GM12878 (cell line): ENCODE data around the gene BZW1. TPM values are rescaled to one million over a fixed set of nuclear protein-coding genes. Genes with fewer than 3 reads are reported as not detected.

Experiments used
- ATAC-seq: fragments of 200-7000 bp; cut with Tn5 transposase; 3 replicates; pipeline ENCODE4 v1.9.1; 2020; ENCODE audit warnings: mild to moderate bottlenecking, moderate library complexity
- BruUV-seq: library from RNA; stranded (reverse); fragments of 400-500 nt; replicated peaks from 2 replicates; lab custom pipeline; 2021; lab: Mats Ljungman, UMichigan
- CTCF ChIA-PET: fragments of 300-600 bp; sonication (Branson Sonifier 250); formaldehyde crosslinking; extraction: SDS; loops from one replicate; lab custom pipeline; 2021; ENCODE audit warnings: inconsistent platforms; lab: Yijun Ruan, JAX
- POLR2A ChIA-PET: fragments of 350-600 bp; formaldehyde crosslinking; extraction: SDS; loops from one replicate; lab custom pipeline; 2021; ENCODE audit warnings: inconsistent platforms; lab: Charles Lee
- RAD21 ChIA-PET: fragments of 300-600 bp; sonication (Branson Sonifier 250); formaldehyde crosslinking; loops from one replicate; lab custom pipeline; 2023; ENCODE audit warnings: antibody characterized with exemption; ENCODE audit not compliant: unreplicated experiment; lab: Charles Lee
- SMC1A ChIA-PET: fragments of 300-600 bp; sonication (Branson Sonifier 250); formaldehyde crosslinking; loops from one replicate; lab custom pipeline; 2023; ENCODE audit not compliant: unreplicated experiment, uncharacterized antibody; lab: Charles Lee
- DNase-seq: peaks from one replicate; pipeline ENCODE4 v3.0.0-alpha.2; 2011; ENCODE audit warnings: low read depth, low spot score
- FAIRE-seq: peaks from 3 replicates; lab custom pipeline; 2011; peaks lifted over from hg19 to GRCh38; lab: Jason Lieb, UNC
- H2AFZ ChIP-seq: 2 replicates; pipeline ENCODE4 v1.6.0; 2011; ENCODE audit warnings: low read depth, low read length, control low read depth; ENCODE audit not compliant: control insufficient read depth
- H3K27ac ChIP-seq: 2 replicates; pipeline ENCODE4 v1.5.1; 2011; ENCODE audit warnings: control low read depth; ENCODE audit not compliant: control insufficient read depth, insufficient read depth
- H3K27me3 ChIP-seq, 2 experiments: replicated peaks in 1 of 2; 2 replicates each; pipeline versions ENCODE4 v1.6.0 to v1.6.1; 2011; ENCODE audit warnings: low read length in 1 of 2; ENCODE audit not compliant: control insufficient read depth in 2 of 2, insufficient read depth in 2 of 2
- H3K36me3 ChIP-seq, 2 experiments: 2 replicates each; pipeline ENCODE4 v1.5.1; 2011; ENCODE audit warnings: low read length in 1 of 2; ENCODE audit not compliant: control insufficient read depth in 2 of 2, insufficient read depth in 2 of 2
- H3K4me1 ChIP-seq: 2 replicates; pipeline ENCODE4 v1.6.1; 2011; ENCODE audit warnings: mild to moderate bottlenecking, low read length, moderate library complexity, mixed read lengths; ENCODE audit not compliant: control insufficient read depth, insufficient read depth
- H3K4me2 ChIP-seq: 2 replicates; pipeline ENCODE4 v1.6.0; 2011; ENCODE audit warnings: control low read depth; ENCODE audit not compliant: control insufficient read depth, insufficient read depth
- H3K4me3 ChIP-seq: fragments of 200-600 bp; sonication (generic); 2 replicates; pipeline ENCODE4 v1.5.1; 2016
- H3K79me2 ChIP-seq: 2 replicates; pipeline ENCODE4 v1.6.0; 2011; ENCODE audit warnings: low read length; ENCODE audit not compliant: control insufficient read depth, insufficient read depth
- H3K9ac ChIP-seq: 2 replicates; pipeline ENCODE4 v1.8.0; 2011; ENCODE audit warnings: low read length, control low read depth, mixed read lengths; ENCODE audit not compliant: control insufficient read depth, insufficient read depth
- H3K9me3 ChIP-seq: replicated peaks from 3 replicates; pipeline ENCODE4 v1.5.1; 2011; ENCODE audit warnings: mild to moderate bottlenecking, low read length; ENCODE audit not compliant: control insufficient read depth, insufficient read depth
- H4K20me1 ChIP-seq: 2 replicates; pipeline ENCODE4 v1.6.0; 2011; ENCODE audit not compliant: control insufficient read depth, insufficient read depth
- BACH1 ChIP-seq: fragments of 450-650 bp; IDR thresholded peaks from 2 replicates; pipeline ENCODE4 v1.6.1; 2017; ENCODE audit warnings: mild to moderate bottlenecking, borderline replicate concordance
- CREB1 ChIP-seq: IDR thresholded peaks from 2 replicates; pipeline ENCODE4 v1.6.1; 2012; ENCODE audit warnings: low read depth, mild to moderate bottlenecking, inconsistent platforms
- EZH2 ChIP-seq: IDR thresholded peaks from 2 replicates; pipeline ENCODE4 v1.6.1; 2012; ENCODE audit warnings: low read depth, mild to moderate bottlenecking, control low read depth, inconsistent platforms, low read length, borderline replicate concordance; ENCODE audit not compliant: control insufficient read depth
- GABPA ChIP-seq: IDR thresholded peaks from 2 replicates; pipeline ENCODE4 v1.6.1; 2014; ENCODE audit warnings: antibody characterized with exemption, low read depth, mild to moderate bottlenecking, inconsistent platforms
- HDAC2 ChIP-seq: fragments of 200-600 bp; sonication (generic); IDR thresholded peaks from 2 replicates; pipeline ENCODE4 v1.6.1; 2017
- KDM1A ChIP-seq: fragments of 200-600 bp; sonication (generic); IDR thresholded peaks from 2 replicates; pipeline ENCODE4 v1.6.1; 2016; ENCODE audit warnings: borderline replicate concordance
- MYC ChIP-seq: IDR thresholded peaks from 2 replicates; pipeline ENCODE4 v1.6.1; 2011; ENCODE audit warnings: mild to moderate bottlenecking, low read length, moderate library complexity, inconsistent platforms; ENCODE audit not compliant: insufficient read depth, insufficient replicate concordance, insufficient read length, severe bottlenecking
- NBN ChIP-seq: fragments of 450-650 bp; IDR thresholded peaks from 2 replicates; pipeline ENCODE4 v1.6.1; 2016
- WGBS: methylation state at CpG from one replicate; pipeline ENCODE4 v1.1.6; 2016; ENCODE audit warnings: low lambda C conversion rate; ENCODE audit not compliant: insufficient replicate concordance, insufficient coverage; ENCODE audit errors: missing lambda C conversion rate; 5-methylcytosine and 5-hydroxymethylcytosine counted together
- in situ Hi-C: fragments of 300-500 bp; cut with MboI; formaldehyde crosslinking; loops from 9 replicates; pipeline ENCODE4 v1.14.3; 2018; ENCODE audit warnings: mixed read lengths
- intact Hi-C: fragments of 100-400 bp; cut with micrococcal nuclease; formaldehyde crosslinking; loops from one replicate; pipeline ENCODE4 v1.14.2; 2022; ENCODE audit not compliant: unreplicated experiment
- polyA plus RNA-seq, 11 experiments: library from polyadenylated mRNA; depleted of rRNA in 4 of 11; unstranded in 6 of 11; stranded (reverse) in 5 of 11; fragments of >200 nt; fragmentation: Nextera tagmentation in 4 of 11; fragmentation: Illumina TruSeq in 1 of 11; extraction: Ambion mirVana in 4 of 11; extraction: Trizol in 1 of 11; gene quantifications; 1 replicate in 1 of 11; 2 replicates in 10 of 11; pipeline versions ENCODE4 v1.2.1 to v1.2.3, GENCODE V29; 2011 to 2016; ENCODE audit warnings: inconsistent platforms in 2 of 11, missing spikeins in 2 of 11, low read depth in 1 of 11
- total RNA-seq, 4 experiments: library from RNA; depleted of rRNA in 3 of 4; stranded (reverse); fragments of >200 nt in 3 of 4; fragmentation: Illumina TruSeq in 1 of 4; extraction: Trizol in 1 of 4; gene quantifications; 2 replicates each; pipeline versions ENCODE4 v1.2.1 to v1.2.3, GENCODE V29; 2013 to 2021
- TF ChIP-seq, protein P1 (sequence below): fragments of 150-350 bp; IDR thresholded peaks from 2 replicates; pipeline ENCODE4 v1.6.1; 2014; ENCODE audit warnings: mild to moderate bottlenecking, low read depth, low read length
- TF ChIP-seq, protein P2 (sequence below): IDR thresholded peaks from 2 replicates; pipeline ENCODE4 v1.6.1; 2012; ENCODE audit warnings: improper control_type of control experiment, low read depth, low read length; ENCODE audit not compliant: insufficient replicate concordance
- TF ChIP-seq, protein P3 (sequence below): fragments of 450-650 bp; IDR thresholded peaks from 2 replicates; pipeline ENCODE4 v1.6.1; 2017; ENCODE audit warnings: mild to moderate bottlenecking, moderate library complexity

The BZW1 gene
- total and polyA plus RNA-seq, 10 of the 15 experiments (the other 5 are each of a cell fraction or from before 2014, with no cell fraction given): 186 to 349 (median 269) TPM

DNA sequence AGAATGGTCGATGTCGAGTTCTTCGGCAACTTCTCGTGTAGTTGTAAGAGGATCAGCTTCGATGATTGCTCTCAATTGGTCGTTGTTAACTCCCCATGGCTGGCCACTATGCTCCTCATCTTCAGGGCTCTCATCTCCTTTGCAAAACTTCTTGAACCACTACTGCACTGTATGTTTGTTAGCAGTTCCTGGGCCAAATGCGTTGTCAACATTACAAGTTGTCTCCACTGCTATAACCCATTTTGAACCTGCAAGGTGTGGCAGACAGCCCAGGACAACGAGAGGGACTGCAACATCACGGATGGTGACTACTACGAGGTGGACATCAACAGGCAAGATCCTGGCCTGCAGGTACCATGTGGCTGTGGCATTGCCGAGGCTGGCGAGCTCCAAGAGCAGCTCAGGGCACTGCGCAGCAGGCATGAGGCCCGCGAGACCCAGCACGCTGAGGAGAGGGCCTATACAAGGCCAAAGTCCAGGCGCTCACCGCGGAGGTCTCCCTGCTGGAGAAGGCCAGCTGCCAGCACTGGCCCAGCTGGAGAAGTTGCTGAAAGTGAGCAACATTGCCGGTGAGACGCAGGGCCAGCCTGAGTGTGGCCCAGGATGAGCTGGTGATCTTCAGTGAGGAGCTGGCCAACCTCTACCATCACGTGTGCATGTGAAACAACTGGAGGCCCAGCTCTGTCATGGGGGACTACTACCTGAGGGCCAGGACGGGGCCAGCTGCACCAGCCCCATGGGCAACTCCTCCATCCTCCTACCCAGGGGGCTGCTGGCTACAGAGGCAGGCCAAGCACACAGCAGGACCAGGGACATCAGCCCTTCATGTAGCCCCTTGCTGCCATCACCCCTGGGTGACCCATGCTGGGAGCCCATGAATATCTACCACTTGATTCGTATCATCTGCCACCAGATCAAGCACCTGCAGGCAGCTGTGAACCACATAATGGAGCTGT is 32.6 kb downstream of the BZW1 start:
- ChIA-PET SMC1A (interaction anchor here (0.5 to 1.3 kb wide), 2 partner anchors 9 to 168 kb away, joined by 3 to 4 read pairs; no protein-coding TSS in a partner anchor), POLR2A (no interaction called here), CTCF (interaction anchor here (0.6 kb wide), 1 partner anchor 13 kb away, joined by 4 read pairs; no protein-coding TSS in a partner anchor), RAD21 (interaction anchor here (0.7 to 1.3 kb wide), 2 partner anchors 61 to 225 kb away, joined by 3 read pairs; no protein-coding TSS in a partner anchor)
- 61% methylated on average over 24 of the region's 24 CpGs for WGBS
- no peaks in the 10 kb centered on the region for H3K36me3 ChIP-seq
- H3K4me2 ChIP-seq: no peak overlapping the region
- in situ Hi-C loops (no loop called here), intact Hi-C loops (no loop called here)
- no peaks in the 10 kb centered on the region for H3K4me1 ChIP-seq
- H3K79me2 ChIP-seq: no peaks in the 10 kb centered on the region
- ATAC-seq (no peak), FAIRE-seq (no peak), DNase-seq (no peak)
- no peak overlapping the region for H3K9ac ChIP-seq
- H2AFZ ChIP-seq: no peak overlapping the region
- no peak overlapping the region for H3K4me3 ChIP-seq
- H3K9me3 ChIP-seq: no peaks in the 10 kb centered on the region
- no peaks in the 10 kb centered on the region for H4K20me1 ChIP-seq
- no peaks in the 10 kb centered on the region for H3K27me3 ChIP-seq
- no TSS peak for BruUV-seq
- H3K27ac ChIP-seq: no peak overlapping the region
- TF ChIP-seq, protein P1, sequence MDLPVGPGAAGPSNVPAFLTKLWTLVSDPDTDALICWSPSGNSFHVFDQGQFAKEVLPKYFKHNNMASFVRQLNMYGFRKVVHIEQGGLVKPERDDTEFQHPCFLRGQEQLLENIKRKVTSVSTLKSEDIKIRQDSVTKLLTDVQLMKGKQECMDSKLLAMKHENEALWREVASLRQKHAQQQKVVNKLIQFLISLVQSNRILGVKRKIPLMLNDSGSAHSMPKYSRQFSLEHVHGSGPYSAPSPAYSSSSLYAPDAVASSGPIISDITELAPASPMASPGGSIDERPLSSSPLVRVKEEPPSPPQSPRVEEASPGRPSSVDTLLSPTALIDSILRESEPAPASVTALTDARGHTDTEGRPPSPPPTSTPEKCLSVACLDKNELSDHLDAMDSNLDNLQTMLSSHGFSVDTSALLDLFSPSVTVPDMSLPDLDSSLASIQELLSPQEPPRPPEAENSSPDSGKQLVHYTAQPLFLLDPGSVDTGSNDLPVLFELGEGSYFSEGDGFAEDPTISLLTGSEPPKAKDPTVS: no peak
- TF ChIP-seq EZH2 (no peak), HDAC2 (no peak), KDM1A (no peak), MYC (no peak), GABPA (no peak), NBN (no peak), BACH1 (no peak), CREB1 (no peak)
- TF ChIP-seq, protein P2, sequence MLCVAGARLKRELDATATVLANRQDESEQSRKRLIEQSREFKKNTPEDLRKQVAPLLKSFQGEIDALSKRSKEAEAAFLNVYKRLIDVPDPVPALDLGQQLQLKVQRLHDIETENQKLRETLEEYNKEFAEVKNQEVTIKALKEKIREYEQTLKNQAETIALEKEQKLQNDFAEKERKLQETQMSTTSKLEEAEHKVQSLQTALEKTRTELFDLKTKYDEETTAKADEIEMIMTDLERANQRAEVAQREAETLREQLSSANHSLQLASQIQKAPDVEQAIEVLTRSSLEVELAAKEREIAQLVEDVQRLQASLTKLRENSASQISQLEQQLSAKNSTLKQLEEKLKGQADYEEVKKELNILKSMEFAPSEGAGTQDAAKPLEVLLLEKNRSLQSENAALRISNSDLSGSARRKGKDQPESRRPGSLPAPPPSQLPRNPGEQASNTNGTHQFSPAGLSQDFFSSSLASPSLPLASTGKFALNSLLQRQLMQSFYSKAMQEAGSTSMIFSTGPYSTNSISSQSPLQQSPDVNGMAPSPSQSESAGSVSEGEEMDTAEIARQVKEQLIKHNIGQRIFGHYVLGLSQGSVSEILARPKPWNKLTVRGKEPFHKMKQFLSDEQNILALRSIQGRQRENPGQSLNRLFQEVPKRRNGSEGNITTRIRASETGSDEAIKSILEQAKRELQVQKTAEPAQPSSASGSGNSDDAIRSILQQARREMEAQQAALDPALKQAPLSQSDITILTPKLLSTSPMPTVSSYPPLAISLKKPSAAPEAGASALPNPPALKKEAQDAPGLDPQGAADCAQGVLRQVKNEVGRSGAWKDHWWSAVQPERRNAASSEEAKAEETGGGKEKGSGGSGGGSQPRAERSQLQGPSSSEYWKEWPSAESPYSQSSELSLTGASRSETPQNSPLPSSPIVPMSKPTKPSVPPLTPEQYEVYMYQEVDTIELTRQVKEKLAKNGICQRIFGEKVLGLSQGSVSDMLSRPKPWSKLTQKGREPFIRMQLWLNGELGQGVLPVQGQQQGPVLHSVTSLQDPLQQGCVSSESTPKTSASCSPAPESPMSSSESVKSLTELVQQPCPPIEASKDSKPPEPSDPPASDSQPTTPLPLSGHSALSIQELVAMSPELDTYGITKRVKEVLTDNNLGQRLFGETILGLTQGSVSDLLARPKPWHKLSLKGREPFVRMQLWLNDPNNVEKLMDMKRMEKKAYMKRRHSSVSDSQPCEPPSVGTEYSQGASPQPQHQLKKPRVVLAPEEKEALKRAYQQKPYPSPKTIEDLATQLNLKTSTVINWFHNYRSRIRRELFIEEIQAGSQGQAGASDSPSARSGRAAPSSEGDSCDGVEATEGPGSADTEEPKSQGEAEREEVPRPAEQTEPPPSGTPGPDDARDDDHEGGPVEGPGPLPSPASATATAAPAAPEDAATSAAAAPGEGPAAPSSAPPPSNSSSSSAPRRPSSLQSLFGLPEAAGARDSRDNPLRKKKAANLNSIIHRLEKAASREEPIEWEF: no peak
- TF ChIP-seq, protein P3, sequence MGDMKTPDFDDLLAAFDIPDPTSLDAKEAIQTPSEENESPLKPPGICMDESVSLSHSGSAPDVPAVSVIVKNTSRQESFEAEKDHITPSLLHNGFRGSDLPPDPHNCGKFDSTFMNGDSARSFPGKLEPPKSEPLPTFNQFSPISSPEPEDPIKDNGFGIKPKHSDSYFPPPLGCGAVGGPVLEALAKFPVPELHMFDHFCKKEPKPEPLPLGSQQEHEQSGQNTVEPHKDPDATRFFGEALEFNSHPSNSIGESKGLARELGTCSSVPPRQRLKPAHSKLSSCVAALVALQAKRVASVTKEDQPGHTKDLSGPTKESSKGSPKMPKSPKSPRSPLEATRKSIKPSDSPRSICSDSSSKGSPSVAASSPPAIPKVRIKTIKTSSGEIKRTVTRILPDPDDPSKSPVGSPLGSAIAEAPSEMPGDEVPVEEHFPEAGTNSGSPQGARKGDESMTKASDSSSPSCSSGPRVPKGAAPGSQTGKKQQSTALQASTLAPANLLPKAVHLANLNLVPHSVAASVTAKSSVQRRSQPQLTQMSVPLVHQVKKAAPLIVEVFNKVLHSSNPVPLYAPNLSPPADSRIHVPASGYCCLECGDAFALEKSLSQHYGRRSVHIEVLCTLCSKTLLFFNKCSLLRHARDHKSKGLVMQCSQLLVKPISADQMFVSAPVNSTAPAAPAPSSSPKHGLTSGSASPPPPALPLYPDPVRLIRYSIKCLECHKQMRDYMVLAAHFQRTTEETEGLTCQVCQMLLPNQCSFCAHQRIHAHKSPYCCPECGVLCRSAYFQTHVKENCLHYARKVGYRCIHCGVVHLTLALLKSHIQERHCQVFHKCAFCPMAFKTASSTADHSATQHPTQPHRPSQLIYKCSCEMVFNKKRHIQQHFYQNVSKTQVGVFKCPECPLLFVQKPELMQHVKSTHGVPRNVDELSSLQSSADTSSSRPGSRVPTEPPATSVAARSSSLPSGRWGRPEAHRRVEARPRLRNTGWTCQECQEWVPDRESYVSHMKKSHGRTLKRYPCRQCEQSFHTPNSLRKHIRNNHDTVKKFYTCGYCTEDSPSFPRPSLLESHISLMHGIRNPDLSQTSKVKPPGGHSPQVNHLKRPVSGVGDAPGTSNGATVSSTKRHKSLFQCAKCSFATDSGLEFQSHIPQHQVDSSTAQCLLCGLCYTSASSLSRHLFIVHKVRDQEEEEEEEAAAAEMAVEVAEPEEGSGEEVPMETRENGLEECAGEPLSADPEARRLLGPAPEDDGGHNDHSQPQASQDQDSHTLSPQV: no peak
